HCT116 (cell line): Measurements from ENCODE around the gene CNN2. TPM values are rescaled to one million over a fixed set of nuclear protein-coding genes. Genes with fewer than 3 reads are reported as not detected.
A peak's percentile ranks its signal among the peaks of the same experiment; 100 is the strongest.

Experiments
- ATAC-seq: fragments of 200-7000 bp; cut with Tn5 transposase; 2 replicates; pipeline ENCODE4 v1.9.1; 2020; ENCODE audit warnings: mild to moderate bottlenecking, moderate library complexity
- BruUV-seq: library from RNA; stranded (reverse); fragments of 400-500 nt; replicated peaks from 2 replicates; lab custom pipeline; 2021; lab: Mats Ljungman, UMichigan
- CTCF ChIA-PET: fragments of 300-600 bp; sonication (Branson Sonifier 250); formaldehyde crosslinking; loops from one replicate; lab custom pipeline; 2021; ENCODE audit warnings: antibody characterized with exemption; lab: Charles Lee
- POLR2A ChIA-PET: fragments of 300-600, 350-600 bp; sonication (Branson Sonifier 250); formaldehyde crosslinking; loops from one replicate; lab custom pipeline; 2021; ENCODE audit warnings: antibody characterized with exemption; lab: Charles Lee
- RAD21 ChIA-PET, 2 experiments: fragments of 300-600 bp; sonication (Branson Sonifier 250); formaldehyde crosslinking; loops; one replicate each; lab custom pipeline; 2023; ENCODE audit warnings: low total read pairs in 2 of 2; ENCODE audit not compliant: uncharacterized antibody in 2 of 2, unreplicated experiment in 2 of 2, low non-redundant PET in 1 of 2; lab: Charles Lee
- DNase-seq: peaks from one replicate; pipeline ENCODE4 v3.0.0-alpha.2; 2010; ENCODE audit warnings: low read depth, low spot score
- H2AFZ ChIP-seq: fragments of 200-600 bp; shearing (Covaris generic), sonication (generic); 2 replicates; pipeline ENCODE4 v1.6.1; 2017; ENCODE audit warnings: low read depth, mixed run types, mixed read lengths, antibody characterized with exemption, low read length; ENCODE audit not compliant: poor library complexity, severe bottlenecking
- H3K27ac ChIP-seq: 2 replicates; pipeline ENCODE4 v1.5.1; 2012; ENCODE audit warnings: low read depth, low read length
- H3K27me3 ChIP-seq: fragments of 200-600 bp; sonication (generic); 2 replicates; pipeline ENCODE4 v1.6.1; 2016; ENCODE audit warnings: mixed run types, low read length, mixed read lengths; ENCODE audit not compliant: insufficient read depth
- H3K36me3 ChIP-seq, 2 experiments: fragments of 200-500 bp in 1 of 2; fragments of 200-600 bp in 1 of 2; sonication (Bioruptor generic) in 1 of 2; sonication (generic) in 1 of 2; 2 replicates each; pipeline versions ENCODE4 v1.5.1 to v1.6.1; 2014 to 2016; ENCODE audit warnings: low read length in 2 of 2, inconsistent platforms in 1 of 2, mixed read lengths in 1 of 2, mixed run types in 1 of 2; ENCODE audit not compliant: insufficient read depth in 2 of 2, control insufficient read depth in 1 of 2
- H3K4me1 ChIP-seq, 2 experiments: fragments of 200-600 bp in 1 of 2; sonication (generic) in 1 of 2; 2 replicates each; pipeline versions ENCODE4 v1.5.1 to v1.6.1; 2012 to 2017; ENCODE audit warnings: low read length in 2 of 2, inconsistent platforms in 1 of 2, mild to moderate bottlenecking in 1 of 2, mixed read lengths in 1 of 2, mixed run types in 1 of 2, moderate library complexity in 1 of 2; ENCODE audit not compliant: insufficient read depth in 2 of 2, control insufficient read depth in 1 of 2
- H3K4me2 ChIP-seq: fragments of 200-600 bp; sonication (generic); 2 replicates; pipeline ENCODE4 v1.6.1; 2017; ENCODE audit warnings: mixed run types, low read length, mixed read lengths
- H3K4me3 ChIP-seq, 2 experiments: fragments of 200-600 bp in 1 of 2; sonication (generic) in 1 of 2; replicated peaks in 1 of 2; 2 replicates each; pipeline ENCODE4 v1.5.1; 2011 to 2016; ENCODE audit warnings: low read length in 2 of 2, control low read depth in 1 of 2, low read depth in 1 of 2, mild to moderate bottlenecking in 1 of 2, mixed read lengths in 1 of 2, mixed run types in 1 of 2
- H3K79me2 ChIP-seq: fragments of 200-600 bp; sonication (generic); 2 replicates; pipeline ENCODE4 v1.6.1; 2017; ENCODE audit warnings: mild to moderate bottlenecking, mixed run types, low read length, moderate library complexity, mixed read lengths; ENCODE audit not compliant: insufficient read depth
- H3K9ac ChIP-seq: fragments of 200-600 bp; sonication (generic); 2 replicates; pipeline ENCODE4 v1.6.1; 2016; ENCODE audit warnings: low read length, mixed read lengths
- H3K9me2 ChIP-seq: fragments of 200-600 bp; sonication (generic), shearing (Covaris generic); 2 replicates; pipeline ENCODE4 v1.6.1; 2017; ENCODE audit warnings: mixed run types, mild to moderate bottlenecking, moderate library complexity; ENCODE audit not compliant: insufficient read depth
- H3K9me3 ChIP-seq, 2 experiments: fragments of 200-500 bp in 1 of 2; fragments of 200-600 bp in 1 of 2; sonication (Bioruptor generic) in 1 of 2; sonication (generic) in 1 of 2; 2 replicates each; pipeline ENCODE4 v1.6.1; 2014 to 2017; ENCODE audit warnings: low read length in 2 of 2, mixed read lengths in 2 of 2, inconsistent platforms in 1 of 2, low read depth in 1 of 2, mild to moderate bottlenecking in 1 of 2, mixed run types in 1 of 2, moderate library complexity in 1 of 2; ENCODE audit not compliant: control insufficient read depth in 1 of 2, insufficient read depth in 1 of 2
- H4K20me1 ChIP-seq: fragments of 200-600 bp; sonication (generic), shearing (Covaris generic); 2 replicates; pipeline ENCODE4 v1.6.1; 2017; ENCODE audit warnings: mixed run types, mild to moderate bottlenecking, moderate library complexity; ENCODE audit not compliant: insufficient read depth
- CBX3 ChIP-seq: IDR thresholded peaks from 2 replicates; pipeline ENCODE4 v1.6.1; 2012; ENCODE audit warnings: low read depth
- CEBPB ChIP-seq: IDR thresholded peaks from 2 replicates; pipeline ENCODE4 v1.6.1; 2012; ENCODE audit warnings: low read depth
- CTCF ChIP-seq, 3 experiments: fragments of 200-600 bp in 1 of 3; sonication (generic) in 1 of 3; IDR thresholded peaks in 2 of 3; conservative IDR thresholded peaks in 1 of 3; 2 replicates each; pipeline ENCODE4 v1.5.1; 2012 to 2017; ENCODE audit warnings: low read depth in 2 of 3, low read length in 2 of 3, antibody characterized with exemption in 1 of 3, borderline replicate concordance in 1 of 3, control low read depth in 1 of 3, mild to moderate bottlenecking in 1 of 3, mixed read lengths in 1 of 3, mixed run types in 1 of 3, moderate library complexity in 1 of 3; ENCODE audit not compliant: insufficient read depth in 1 of 3
- EZH2 ChIP-seq: fragments of 200-600 bp; sonication (generic); IDR thresholded peaks from 2 replicates; pipeline ENCODE4 v1.6.1; 2017; ENCODE audit warnings: antibody characterized with exemption, mixed run types
- FOSL1 ChIP-seq: IDR thresholded peaks from 2 replicates; pipeline ENCODE4 v1.6.1; 2012; ENCODE audit warnings: low read depth
- POLR2AphosphoS5 ChIP-seq: IDR thresholded peaks from 2 replicates; pipeline ENCODE4 v1.6.1; 2011; ENCODE audit warnings: mild to moderate bottlenecking, low read depth, low read length, moderate library complexity
- REST ChIP-seq: IDR thresholded peaks from 2 replicates; pipeline ENCODE4 v1.6.1; 2012; ENCODE audit warnings: low read depth
- SIN3A ChIP-seq: IDR thresholded peaks from 2 replicates; pipeline ENCODE4 v1.6.1; 2012; ENCODE audit warnings: low read depth
- TCF7L2 ChIP-seq: IDR thresholded peaks from 2 replicates; pipeline ENCODE4 v1.7.0; 2011; ENCODE audit warnings: borderline replicate concordance, inconsistent platforms; ENCODE audit not compliant: insufficient read depth, insufficient read length; ENCODE audit errors: extremely low read depth
- ZBTB33 ChIP-seq: IDR thresholded peaks from 2 replicates; pipeline ENCODE4 v1.6.1; 2011; ENCODE audit warnings: mild to moderate bottlenecking, low read length, moderate library complexity; ENCODE audit not compliant: insufficient replicate concordance; ENCODE audit errors: extremely low read depth
- ZFX ChIP-seq: fragments of 450-650 bp; IDR thresholded peaks from 2 replicates; pipeline ENCODE4 v1.6.1; 2017
- ZNF274 ChIP-seq: fragments of 200-500 bp; sonication (Bioruptor generic); IDR thresholded peaks from 2 replicates; pipeline ENCODE4 v1.6.1; 2014; ENCODE audit warnings: mild to moderate bottlenecking, low read depth, low read length, inconsistent platforms
- intact Hi-C: fragments of 100-400 bp; cut with micrococcal nuclease; formaldehyde crosslinking; loops from 2 replicates; pipeline ENCODE4 v1.10.0; 2022
- total RNA-seq: library from RNA; stranded (reverse); gene quantifications from one replicate; pipeline ENCODE4 v1.2.1, GENCODE V29; 2021; ENCODE audit not compliant: unreplicated experiment

Gene CNN2
- total RNA-seq, 1 experiment from 2014 or later = 212 TPM

- TF ChIP-seq TCF7L2 = no peak
- TF ChIP-seq ZNF274 = no peak
- no peak for TF ChIP-seq FOSL1
- no peak for TF ChIP-seq SIN3A
- no peak for TF ChIP-seq CEBPB
- TF ChIP-seq ZFX = no peak
- TF ChIP-seq CBX3 = no peak
- TF ChIP-seq EZH2 = no peak
- no peak for TF ChIP-seq POLR2AphosphoS5
These were observed 35.6 kb downstream of the CNN2 start (continued) for GRCh38 chr19:1061987-1062386.

GRCh38 chr19:1062387-1063029 lies 36.1 kb downstream of the CNN2 start:
- intact Hi-C loops = loop anchor here (5.0 kb wide), 1 partner anchor 40 kb away; the partner anchor contains the start of gene GPX4
- peak overlapping the region; percentile 3; the same call in 1 of the 2 replicates for H3K9ac ChIP-seq
- H3K9me3 ChIP-seq = no peaks in the 10 kb centered on the region
- ATAC-seq (0 out of 2 replicates have a peak, but pooled peaks have one; percentile 16), DNase-seq (no peak)
- peak overlapping the region; percentile 100; the same call in 1 of the 2 replicates for H3K27ac ChIP-seq
- BruUV-seq = no TSS peak
- ChIA-PET POLR2A (interaction anchor here (0.6 to 1.1 kb wide), 2 partner anchors 42 to 43 kb away, joined by 3 read pairs; partner anchors contain the start of gene GPX4), RAD21 (interaction anchor here in 1 of 2 experiments (0.6 kb wide), 1 partner anchor 43 kb away, joined by 4 read pairs; no protein-coding TSS in a partner anchor), CTCF (interaction anchor here (0.6 to 0.7 kb wide), 2 partner anchors 105 to 130 kb away, joined by 3 to 6 read pairs; no protein-coding TSS in a partner anchor)
- H3K9me2 ChIP-seq = no peaks in the 10 kb centered on the region
- no peak overlapping the region for H3K4me3 ChIP-seq
- H3K4me2 ChIP-seq = no peak overlapping the region
- H3K27me3 ChIP-seq = no peaks in the 10 kb centered on the region
- H3K36me3 ChIP-seq = no peaks in the 10 kb centered on the region
- peaks cover 12% of the 10 kb centered on the region; the same call in 1 of the 2 replicates for H3K79me2 ChIP-seq
- H4K20me1 ChIP-seq = no peaks in the 10 kb centered on the region
- H2AFZ ChIP-seq = no peak overlapping the region
- TF ChIP-seq EZH2 (no peak), REST (no peak), CTCF (IDR thresholded peaks at IDR 0.05 in 2 of 3, conservative IDR thresholded peaks at IDR 0.05 in 1 of 3; ENCODE audit: borderline replicate concordance in 1 of 3, insufficient read depth in 1 of 3, low read depth in 2 of 3, low read length in 2 of 3) (no peak), FOSL1 (no peak), ZBTB33 (no peak), CEBPB (no peak)
- H3K4me1 ChIP-seq = peaks cover 30 to 50% of the 10 kb centered on the region in 2 experiments
